ENCODE measurements around the gene CKAP5.
"Not testable (repeated sequence)": the region's sequence is repeated elsewhere in the genome, so short reads cannot be mapped to it uniquely, and the experiment has no call there.

CKAP5 gene

DNA sequence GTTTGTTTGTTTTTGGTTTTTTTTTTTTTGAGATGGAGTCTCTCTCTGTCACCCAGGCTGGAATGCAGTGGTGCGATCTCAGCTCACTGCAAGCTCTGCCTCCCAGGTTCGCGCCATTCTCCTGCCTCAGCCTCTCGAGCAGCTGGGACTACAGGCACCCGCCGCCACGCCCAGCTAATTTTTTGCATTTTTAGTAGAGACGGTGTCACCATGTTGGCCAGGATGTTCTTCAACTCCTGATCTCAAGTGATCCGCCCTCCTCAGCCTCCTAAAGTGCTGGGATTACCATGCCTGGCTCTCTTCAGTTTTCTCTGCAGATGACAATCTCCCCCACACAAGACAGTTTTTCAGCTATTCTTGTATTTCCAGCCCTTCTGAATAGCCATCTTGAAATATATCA lies 136.7 kb downstream of the CKAP5 start:
- Mint-ChIP-seq H3K27ac (peak overlapping the region in 1 of 2 donors; percentile 55), H3K36me3 (ENCODE audit: insufficient read depth) (peaks cover 14% of the 10 kb centered on the region)
- not testable (repeated sequence) for DNase-seq; H3K27me3 Mint-ChIP-seq; H3K9me3 Mint-ChIP-seq; ATAC-seq (replicated peaks); H3K4me3 Mint-ChIP-seq; H3K4me1 Mint-ChIP-seq (ENCODE audit: low read depth in 2 of 2)

DNA sequence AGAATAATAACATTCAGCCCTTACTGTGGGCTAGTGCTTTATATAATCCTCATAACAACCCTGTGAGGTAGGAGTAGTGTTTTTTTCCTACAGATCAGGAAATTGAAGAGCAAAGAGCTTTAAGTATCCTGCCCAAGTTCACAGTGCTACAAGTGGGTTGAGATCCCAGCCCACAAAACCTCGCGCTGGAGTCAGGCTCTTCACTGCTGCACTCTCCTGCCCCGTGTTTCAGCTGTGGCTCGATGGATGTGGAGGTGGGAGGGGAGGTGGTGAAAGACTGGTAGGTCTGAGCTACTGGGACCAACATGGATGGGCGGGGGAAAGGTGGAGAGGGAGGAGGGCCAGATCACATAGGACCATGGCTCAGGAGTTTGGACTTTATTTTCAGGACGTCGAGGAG lies 139.2 kb downstream of the CKAP5 start:
- Mint-ChIP-seq H3K9me3 (no peaks in the 10 kb centered on the region), H3K4me3 (no peak overlapping the region), H3K27ac (peak overlapping the region in 1 of 2 donors; percentile 32), H3K4me1 (ENCODE audit: low read depth in 2 of 2) (peaks cover 8 to 12% of the 10 kb centered on the region in 2 donors), H3K36me3 (ENCODE audit: insufficient read depth) (peaks cover 28% of the 10 kb centered on the region), H3K27me3 (no peaks in the 10 kb centered on the region)
- no peak for DNase-seq
- ATAC-seq (replicated peaks) = no peak

DNA sequence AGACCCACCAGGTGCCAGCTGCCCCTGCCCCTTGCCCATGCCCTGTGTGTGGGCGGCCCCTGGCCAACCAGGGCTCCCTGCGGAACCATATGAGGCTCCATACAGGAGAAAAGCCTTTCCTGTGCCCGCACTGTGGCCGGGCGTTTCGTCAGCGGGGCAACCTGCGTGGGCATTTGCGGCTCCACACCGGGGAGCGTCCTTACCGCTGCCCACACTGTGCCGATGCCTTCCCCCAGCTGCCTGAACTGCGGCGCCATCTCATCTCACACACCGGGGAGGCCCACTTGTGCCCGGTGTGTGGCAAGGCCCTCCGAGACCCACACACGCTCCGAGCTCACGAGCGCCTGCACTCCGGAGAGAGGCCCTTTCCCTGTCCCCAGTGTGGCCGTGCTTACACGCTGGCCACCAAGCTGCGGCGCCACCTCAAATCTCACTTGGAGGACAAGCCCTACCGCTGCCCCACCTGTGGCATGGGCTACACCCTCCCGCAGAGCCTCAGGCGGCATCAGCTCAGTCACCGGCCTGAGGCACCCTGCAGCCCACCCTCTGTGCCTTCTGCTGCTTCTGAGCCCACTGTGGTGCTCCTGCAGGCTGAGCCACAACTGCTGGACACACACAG lies 140.9 kb downstream of the CKAP5 start:
- Mint-ChIP-seq H3K27ac (no peak overlapping the region), H3K27me3 (no peaks in the 10 kb centered on the region), H3K4me3 (no peak overlapping the region), H3K36me3 (ENCODE audit: insufficient read depth) (peaks cover 35% of the 10 kb centered on the region), H3K9me3 (no peaks in the 10 kb centered on the region), H3K4me1 (ENCODE audit: low read depth in 2 of 2) (peaks cover 18 to 28% of the 10 kb centered on the region in 2 donors)
- ATAC-seq (replicated peaks) = no peak
- no peak for DNase-seq

DNA sequence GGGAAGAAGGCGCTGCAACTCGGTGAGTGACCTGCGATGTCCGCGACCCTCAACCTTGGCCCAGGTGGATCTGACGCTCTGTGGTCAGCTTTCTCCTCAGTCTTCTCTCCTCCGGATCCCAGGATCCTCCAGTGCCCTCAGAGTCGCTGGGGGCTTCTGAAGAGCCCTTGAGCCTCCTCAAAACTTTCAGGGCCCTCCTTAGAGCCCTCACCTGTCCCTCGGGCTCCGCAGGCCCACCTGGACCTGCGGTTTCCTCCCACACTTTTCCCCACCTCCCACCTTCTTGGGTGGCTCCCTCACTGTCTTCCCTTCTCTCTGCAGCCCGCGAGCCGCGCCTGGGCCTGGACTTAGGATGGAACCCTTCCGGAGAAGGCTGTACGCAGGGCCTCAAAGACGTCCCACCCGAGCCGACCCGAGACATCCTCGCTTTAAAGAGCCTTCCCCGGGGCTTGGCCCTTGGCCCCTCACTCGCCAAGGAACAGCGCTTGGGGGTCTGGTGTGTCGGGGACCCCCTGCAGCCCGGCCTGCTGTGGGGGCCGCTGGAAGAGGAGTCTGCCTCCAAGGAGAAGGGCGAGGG lies 144.9 kb downstream of the CKAP5 start:
- Mint-ChIP-seq H3K27ac (peak overlapping the region; percentile 97 to 98), H3K27me3 (no peaks in the 10 kb centered on the region), H3K4me3 (peak overlapping the region; percentile 96 to 100), H3K36me3 (ENCODE audit: insufficient read depth) (peaks cover 31% of the 10 kb centered on the region), H3K9me3 (no peaks in the 10 kb centered on the region), H3K4me1 (ENCODE audit: low read depth in 2 of 2) (peaks cover 41 to 50% of the 10 kb centered on the region in 2 donors)
- DNase-seq (no peak), ATAC-seq (replicated peaks) (no peak)

DNA sequence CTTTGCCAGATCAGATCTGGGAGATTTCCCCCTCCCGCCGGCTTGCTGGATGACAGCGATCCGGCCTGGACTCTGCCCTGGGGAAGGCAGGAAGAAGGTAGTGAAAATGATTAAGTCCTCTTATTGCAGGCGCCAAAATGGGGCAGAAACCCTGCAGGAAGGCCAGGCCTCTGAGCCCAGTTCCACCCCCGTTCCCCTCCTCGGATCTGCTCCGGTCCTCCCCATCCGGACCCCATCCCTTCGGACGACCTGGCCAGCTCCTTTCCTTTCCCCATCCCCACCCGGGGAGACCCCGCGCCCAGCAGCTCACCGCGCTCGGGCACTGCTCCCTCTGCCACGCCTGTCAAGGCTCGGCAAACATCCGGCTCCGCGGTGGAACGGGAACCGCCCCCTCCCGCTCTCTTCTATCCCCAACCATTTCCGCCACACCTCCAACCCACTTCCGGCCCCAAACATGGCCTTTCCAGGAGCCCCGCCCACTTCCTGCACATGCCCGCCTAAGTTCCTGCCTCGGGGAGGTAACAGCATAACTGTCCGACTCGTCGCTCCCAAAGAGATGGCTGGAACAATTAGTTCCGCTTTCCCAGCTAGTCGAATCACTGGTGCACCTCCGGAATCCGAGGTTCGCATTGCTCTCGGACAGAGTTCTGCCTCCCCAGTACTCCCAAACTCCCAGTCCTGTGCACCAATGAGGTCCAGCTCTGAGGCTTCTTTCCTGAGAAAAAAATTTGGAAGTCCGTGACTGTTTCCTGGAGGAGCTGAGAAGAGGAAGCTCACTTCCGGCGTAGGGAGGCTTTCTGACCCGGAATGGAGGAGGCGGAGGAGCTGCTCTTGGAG lies 145.6 kb downstream of the CKAP5 start, which contains the start of the genes ARHGAP1 and ZNF408:
TSS of gene ARHGAP1 (minus strand) at position 379 of the 837 bp plus-strand sequence. CDS start 4,512 bp downstream, outside the sequence.
TSS of gene ZNF408 (plus strand) at position 791 of the 837 bp plus-strand sequence. CDS start at position 808, 17 bp downstream.
- Mint-ChIP-seq H3K9me3 (no peaks in the 10 kb centered on the region), H3K36me3 (ENCODE audit: insufficient read depth) (peaks cover 38% of the 10 kb centered on the region), H3K4me1 (ENCODE audit: low read depth in 2 of 2) (peaks cover 43 to 54% of the 10 kb centered on the region in 2 donors), H3K27me3 (no peaks in the 10 kb centered on the region), H3K4me3 (peak within 1 kb of the TSS; percentile 96 to 100), H3K27ac (peak within 1 kb of the TSS; percentile 97 to 98)
- peak; percentile 97 for ATAC-seq (replicated peaks)
- DNase-seq = peak; percentile 98 to 99 (median 98)

DNA sequence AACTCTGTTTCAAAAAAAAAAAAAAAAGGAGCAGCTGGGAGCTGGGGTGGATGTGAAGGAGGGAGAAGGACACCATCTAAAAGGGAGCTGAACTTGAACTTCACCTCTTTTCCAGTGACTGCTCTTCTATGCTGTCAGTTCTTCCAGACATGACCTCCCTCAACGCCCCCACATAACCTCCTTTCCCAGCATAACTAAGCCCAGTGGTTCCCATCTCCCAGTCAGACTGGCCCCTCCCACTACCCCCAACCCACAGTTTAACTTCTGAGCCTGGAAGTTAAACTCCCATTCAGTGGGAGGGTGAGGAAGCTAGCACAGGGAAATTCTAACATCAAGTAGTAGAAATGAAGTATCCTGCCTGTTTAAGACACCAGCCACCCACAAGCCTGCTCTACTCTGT lies 147.5 kb downstream of the CKAP5 start:
- ATAC-seq (replicated peaks) (no peak), DNase-seq (no peak)
- Mint-ChIP-seq H3K9me3 (no peaks in the 10 kb centered on the region), H3K27ac (peak overlapping the region in 1 of 2 donors; percentile 87), H3K27me3 (no peaks in the 10 kb centered on the region), H3K4me3 (peak overlapping the region; percentile 96 to 100), H3K4me1 (ENCODE audit: low read depth in 2 of 2) (peaks cover 53 to 62% of the 10 kb centered on the region in 2 donors), H3K36me3 (ENCODE audit: insufficient read depth) (peaks cover 41% of the 10 kb centered on the region)

DNA sequence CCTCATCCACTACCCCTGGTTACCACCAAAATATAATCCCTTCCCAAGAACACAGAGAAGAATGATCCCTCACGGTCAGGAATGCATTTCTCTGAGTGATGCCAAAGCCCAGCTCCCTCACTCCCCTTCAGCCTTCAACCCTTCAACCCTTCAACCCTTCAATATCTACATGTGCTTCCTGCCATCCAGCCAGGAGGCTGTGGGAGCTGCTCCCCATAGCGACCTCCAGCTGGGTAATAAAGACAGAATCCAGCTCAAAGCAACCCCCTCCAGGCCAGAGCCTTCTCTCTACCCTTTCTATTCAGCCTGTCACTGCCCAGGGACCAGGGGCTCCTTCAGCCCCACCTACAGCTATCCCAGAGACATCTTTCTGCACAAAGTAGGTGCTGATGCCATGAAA lies 148.4 kb downstream of the CKAP5 start:
- no peak for DNase-seq
- Mint-ChIP-seq H3K27me3 (no peaks in the 10 kb centered on the region), H3K36me3 (ENCODE audit: insufficient read depth) (peaks cover 43% of the 10 kb centered on the region), H3K4me1 (ENCODE audit: low read depth in 2 of 2) (peaks cover 48 to 56% of the 10 kb centered on the region in 2 donors), H3K9me3 (no peaks in the 10 kb centered on the region), H3K4me3 (peak overlapping the region; percentile 96 to 100), H3K27ac (peak overlapping the region; percentile 77 to 87)
- no peak for ATAC-seq (replicated peaks)

DNA sequence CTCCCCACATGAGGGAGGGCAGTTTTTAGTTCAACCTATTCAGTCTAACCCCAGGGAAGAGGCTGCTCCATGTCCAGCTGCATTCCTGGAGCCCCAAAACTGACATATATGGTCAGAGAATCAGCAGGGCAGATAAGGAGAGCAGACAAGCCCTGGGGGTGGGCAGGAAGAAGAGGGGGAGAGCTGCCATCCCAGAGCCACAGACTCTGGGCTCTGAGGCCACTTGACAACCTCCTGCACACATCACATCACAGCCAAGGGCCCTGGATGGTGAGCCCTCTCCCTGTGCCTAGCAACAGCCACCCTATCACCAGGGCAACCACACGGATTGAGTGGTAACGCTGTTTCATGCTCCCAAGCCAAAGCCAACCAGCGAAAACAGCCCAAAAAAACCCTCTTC lies 148.8 kb downstream of the CKAP5 start:
- Mint-ChIP-seq H3K27ac (peak overlapping the region; percentile 77 to 87), H3K9me3 (no peaks in the 10 kb centered on the region), H3K4me1 (ENCODE audit: low read depth in 2 of 2) (peaks cover 45 to 52% of the 10 kb centered on the region in 2 donors), H3K4me3 (no peak overlapping the region), H3K36me3 (ENCODE audit: insufficient read depth) (peaks cover 48% of the 10 kb centered on the region), H3K27me3 (no peaks in the 10 kb centered on the region)
- DNase-seq (no peak), ATAC-seq (replicated peaks) (no peak)

DNA sequence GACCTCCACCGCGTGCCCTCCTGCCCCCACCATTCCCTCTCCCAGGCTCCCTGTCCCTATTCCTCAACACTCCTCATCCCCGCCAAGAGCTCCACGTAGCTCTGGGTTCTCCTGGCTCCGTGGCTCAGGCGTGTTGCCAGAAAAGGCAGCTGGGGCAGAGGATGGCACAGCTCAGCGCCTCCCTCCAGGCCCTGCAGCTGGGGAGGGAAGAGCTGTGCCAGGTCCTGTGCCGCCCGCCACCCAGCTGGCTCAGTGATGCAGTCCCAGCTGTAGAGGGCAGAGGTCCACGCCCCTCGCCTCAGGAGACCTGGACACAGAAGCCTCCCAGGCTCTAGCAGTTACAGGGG lies 149.9 kb downstream of the CKAP5 start:
- H3K27me3 Mint-ChIP-seq = no peaks in the 10 kb centered on the region
- DNase-seq = no peak
- H3K4me3 Mint-ChIP-seq = no peak overlapping the region
- ATAC-seq (replicated peaks) = no peak
- no peaks in the 10 kb centered on the region for H3K9me3 Mint-ChIP-seq
- peaks cover 38 to 45% of the 10 kb centered on the region in 2 donors for H3K4me1 Mint-ChIP-seq (ENCODE audit: low read depth in 2 of 2)
- H3K27ac Mint-ChIP-seq = no peak overlapping the region
- H3K36me3 Mint-ChIP-seq (ENCODE audit: insufficient read depth) = peaks cover 58% of the 10 kb centered on the region

DNA sequence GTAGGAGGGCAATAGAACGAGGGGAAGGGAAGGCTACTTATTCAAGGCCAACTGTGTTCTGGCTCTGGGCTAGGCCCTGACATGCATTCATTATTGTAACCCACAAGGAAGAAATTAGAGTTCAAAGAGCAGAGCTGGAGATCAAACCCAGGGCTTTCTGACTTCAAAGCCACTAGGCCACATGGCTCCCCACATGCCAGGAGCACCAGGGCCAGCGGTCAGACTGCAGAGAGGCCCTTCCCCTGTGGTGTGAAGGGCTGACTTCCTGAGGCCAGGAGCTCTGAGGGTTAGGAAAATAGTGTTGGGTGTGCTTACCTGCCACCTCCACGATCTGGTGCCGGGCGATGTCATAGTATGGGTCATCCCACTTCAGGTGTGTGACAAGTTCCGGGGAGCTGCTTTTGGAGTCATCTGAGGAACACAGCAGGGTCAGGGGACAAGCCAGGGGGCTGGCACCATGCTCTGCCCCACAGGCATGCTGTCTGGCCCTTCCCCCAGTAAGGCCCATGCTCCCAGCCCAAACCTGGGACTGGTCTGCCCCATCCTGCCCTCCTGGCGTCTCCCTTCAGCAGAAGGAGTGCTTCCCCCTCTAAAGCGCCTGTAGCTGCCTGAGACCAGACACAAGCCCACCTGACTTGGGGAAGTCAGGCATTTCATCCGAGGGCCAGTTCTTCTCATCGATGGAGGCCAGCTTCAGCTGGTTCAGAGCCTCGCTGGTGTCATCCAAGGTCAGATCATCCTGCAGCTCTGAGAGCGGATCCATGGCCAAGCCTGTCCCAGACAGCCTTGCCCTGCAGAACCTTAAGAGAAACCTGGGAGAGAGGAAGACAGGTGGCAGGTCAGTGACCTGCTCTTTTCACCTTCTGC lies 150.5 kb downstream of the CKAP5 start:
- H3K9me3 Mint-ChIP-seq = no peaks in the 10 kb centered on the region
- H3K4me3 Mint-ChIP-seq = no peak overlapping the region
- H3K4me1 Mint-ChIP-seq (ENCODE audit: low read depth in 2 of 2) = peaks cover 37 to 46% of the 10 kb centered on the region in 2 donors
- no peak for DNase-seq
- peak overlapping the region; percentile 92 to 93 for H3K27ac Mint-ChIP-seq
- ATAC-seq (replicated peaks) = no peak
- H3K27me3 Mint-ChIP-seq = no peaks in the 10 kb centered on the region
- peaks cover 60% of the 10 kb centered on the region for H3K36me3 Mint-ChIP-seq (ENCODE audit: insufficient read depth)

DNA sequence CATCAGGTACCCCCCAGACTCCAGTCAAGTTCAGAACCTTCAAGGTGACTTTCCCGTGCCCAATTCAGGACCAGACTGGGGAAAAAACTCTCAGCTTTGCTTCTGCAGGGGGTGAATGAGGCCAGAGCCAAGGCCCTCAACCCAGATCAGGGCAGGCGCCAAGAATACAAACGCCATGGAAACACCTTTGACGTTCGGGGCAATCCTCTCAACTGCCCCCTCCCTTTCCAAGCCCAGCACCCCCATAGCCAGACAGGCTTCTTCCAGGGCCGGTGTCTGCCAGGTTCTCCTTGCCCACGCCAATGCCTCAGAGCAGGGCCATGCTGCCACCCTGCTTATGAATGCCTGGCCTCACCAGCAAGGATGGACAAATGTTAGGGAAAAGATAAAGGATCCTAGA lies 151.5 kb downstream of the CKAP5 start:
- Mint-ChIP-seq H3K27ac (peak overlapping the region; percentile 92 to 93), H3K4me1 (ENCODE audit: low read depth in 2 of 2) (peaks cover 34 to 44% of the 10 kb centered on the region in 2 donors), H3K4me3 (no peak overlapping the region), H3K9me3 (no peaks in the 10 kb centered on the region), H3K27me3 (no peaks in the 10 kb centered on the region), H3K36me3 (ENCODE audit: insufficient read depth) (peaks cover 66% of the 10 kb centered on the region)
- DNase-seq (no peak), ATAC-seq (replicated peaks) (no peak)

DNA sequence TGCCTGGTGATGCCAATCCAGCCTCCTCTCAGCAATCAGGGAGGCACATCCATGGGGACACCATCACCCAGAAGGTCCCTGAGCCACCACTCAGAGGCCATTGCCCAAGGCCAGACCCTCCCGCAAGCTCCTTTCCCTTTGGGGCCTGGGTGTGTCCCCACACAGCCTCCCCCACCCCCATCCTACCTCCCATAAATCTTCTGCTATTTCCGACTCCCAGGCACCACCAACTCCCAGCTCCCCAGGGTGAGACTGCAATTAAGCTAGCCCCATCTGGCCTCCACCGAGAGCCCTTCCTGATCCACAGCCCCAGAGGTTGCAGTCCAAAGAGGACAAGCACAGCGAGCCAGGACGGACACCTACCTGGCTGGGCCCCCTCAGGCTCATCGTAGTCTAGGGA lies 152.0 kb downstream of the CKAP5 start:
- H3K9me3 Mint-ChIP-seq = no peaks in the 10 kb centered on the region
- no peak overlapping the region for H3K4me3 Mint-ChIP-seq
- H3K36me3 Mint-ChIP-seq (ENCODE audit: insufficient read depth) = peaks cover 68% of the 10 kb centered on the region
- no peak for ATAC-seq (replicated peaks)
- H3K4me1 Mint-ChIP-seq (ENCODE audit: low read depth in 2 of 2) = peaks cover 32 to 41% of the 10 kb centered on the region in 2 donors
- H3K27me3 Mint-ChIP-seq = no peaks in the 10 kb centered on the region
- H3K27ac Mint-ChIP-seq = peak overlapping the region; percentile 92 to 93
- no peak for DNase-seq

DNA sequence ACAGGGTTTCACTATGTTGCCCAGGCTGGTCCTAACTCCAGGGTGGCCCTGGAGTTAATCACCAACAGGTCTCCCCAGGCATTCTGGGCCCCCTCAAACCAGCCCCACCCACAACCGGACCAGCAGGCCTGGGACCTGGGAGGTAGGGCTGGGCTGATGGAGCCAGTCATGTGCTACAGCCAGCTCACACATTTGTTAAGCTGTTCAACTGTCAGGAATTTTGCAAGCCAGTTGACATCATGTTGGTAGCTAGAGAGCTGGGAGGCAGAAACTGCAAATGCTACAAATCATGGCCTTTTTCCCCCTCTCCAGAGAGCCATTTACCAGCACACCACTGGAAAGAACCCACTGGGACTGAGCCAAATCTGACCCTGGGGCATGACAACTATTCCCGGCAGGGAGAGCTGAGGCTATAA lies 152.5 kb downstream of the CKAP5 start:
- H3K4me3 Mint-ChIP-seq = no peak overlapping the region
- H3K4me1 Mint-ChIP-seq (ENCODE audit: low read depth in 2 of 2) = peaks cover 28 to 36% of the 10 kb centered on the region in 2 donors
- ATAC-seq (replicated peaks) (no peak), DNase-seq (no peak)
- H3K36me3 Mint-ChIP-seq (ENCODE audit: insufficient read depth) = peaks cover 72% of the 10 kb centered on the region
- peak overlapping the region; percentile 92 to 93 for H3K27ac Mint-ChIP-seq
- no peaks in the 10 kb centered on the region for H3K27me3 Mint-ChIP-seq
- H3K9me3 Mint-ChIP-seq = no peaks in the 10 kb centered on the region

Measured in effector memory CD8-positive, alpha-beta T cell (primary cell).